SIG-M5 treated with dmso at 0.1 percent for 504 hours (cell line): ENCODE results near the gene BCL2.
A peak's percentile ranks its signal among the peaks of the same experiment; 100 is the strongest.

Source experiments
- DNase-seq: peaks from one replicate; lab custom pipeline; 2025; ENCODE audit not compliant: unreplicated experiment; lab: John Stamatoyannopoulos, UW

The BCL2 gene

DNA sequence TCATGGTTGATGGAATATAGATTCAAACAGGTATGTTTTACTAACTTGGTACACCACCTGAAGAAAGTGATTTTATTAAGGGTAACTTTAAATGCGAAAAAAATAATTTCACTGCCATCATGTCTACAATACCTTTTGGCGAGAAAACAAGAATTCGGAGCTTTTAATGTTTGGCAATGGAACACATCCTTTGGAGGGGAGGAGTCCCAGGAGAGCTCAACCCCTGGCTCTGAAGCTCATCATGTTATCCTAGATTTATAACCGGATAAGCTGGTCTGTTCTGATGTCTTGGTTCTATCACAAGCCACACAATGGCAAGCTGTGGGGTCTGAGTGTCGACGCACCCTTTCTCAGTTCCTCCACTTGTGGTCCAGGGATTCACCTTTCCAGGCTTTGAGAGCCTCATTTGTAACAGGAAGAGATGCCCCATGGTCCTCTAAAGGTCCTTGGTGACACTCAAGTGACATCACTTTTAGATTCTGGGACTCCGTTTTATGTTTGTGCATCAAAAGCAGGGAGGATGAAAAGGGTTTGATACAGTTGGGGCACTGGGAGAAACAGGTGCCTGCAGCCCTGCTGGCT, 172.7 kb downstream of the BCL2 start:
- DNase-seq: no peak

DNA sequence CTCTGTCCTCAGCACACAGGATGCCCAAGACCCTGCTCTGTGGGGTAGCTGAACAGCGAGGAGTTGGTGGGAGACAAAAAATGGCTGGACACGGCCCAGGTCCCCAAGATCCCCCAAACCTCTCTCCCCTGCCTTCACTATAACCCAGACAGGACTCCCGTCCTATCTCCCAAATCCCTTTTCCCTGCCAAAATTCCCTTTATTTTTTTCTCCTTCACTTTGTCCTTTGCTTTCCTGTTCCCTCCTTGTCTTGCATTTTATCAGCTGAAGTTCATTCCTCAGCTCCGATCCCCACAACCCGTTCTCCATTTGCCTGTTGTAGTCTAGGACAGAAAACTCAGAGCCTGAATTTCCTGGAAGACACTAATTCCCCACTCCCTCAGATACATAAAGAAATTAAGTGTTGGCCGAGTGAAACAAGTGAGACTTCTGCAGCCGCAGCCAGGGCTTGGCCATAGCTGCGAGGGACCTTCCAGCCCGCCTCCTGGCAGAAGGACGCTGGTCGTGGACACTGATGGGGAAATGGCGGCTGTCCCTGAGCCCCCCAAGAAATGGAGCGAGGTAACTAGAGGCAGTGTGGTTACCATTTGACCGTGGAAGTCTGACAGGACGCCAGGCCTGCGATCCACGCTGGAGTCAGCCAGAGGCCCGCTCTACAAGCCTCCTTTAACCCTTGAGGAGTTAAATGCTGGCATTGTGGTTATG, 173.6 kb downstream of the BCL2 start:
- no peak for DNase-seq

DNA sequence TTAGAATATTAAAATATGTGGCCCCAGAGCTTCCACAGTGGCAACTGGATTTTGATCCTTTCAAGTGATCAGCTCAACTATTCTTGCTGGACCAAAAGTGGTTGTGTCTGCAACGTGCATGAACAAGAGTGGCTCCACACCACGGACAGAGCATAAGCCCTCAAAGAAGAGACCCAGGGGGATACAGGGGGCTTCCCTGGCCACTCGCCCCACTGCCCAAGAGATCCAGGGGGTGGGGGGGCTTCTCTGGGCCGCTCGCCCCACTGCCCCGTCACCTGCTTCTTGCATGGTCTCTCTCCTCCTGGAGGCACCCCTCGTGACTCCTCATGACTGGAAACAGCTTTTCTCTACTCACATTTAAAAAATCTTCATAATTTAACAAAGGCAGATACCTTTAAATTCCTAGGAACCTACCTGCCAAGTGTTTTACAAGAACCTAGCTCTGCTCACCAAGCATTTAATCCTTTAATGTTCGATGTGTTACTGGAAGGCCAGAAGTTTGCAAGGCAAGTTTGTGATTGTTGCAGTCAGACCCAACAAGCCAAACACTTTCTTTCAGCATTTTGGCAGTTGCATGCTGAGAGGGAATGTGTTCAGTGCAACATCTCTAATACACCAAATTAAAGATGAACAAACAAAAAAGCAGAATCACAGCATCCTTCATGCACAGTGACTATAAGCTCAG, 174.3 kb downstream of the BCL2 start:
- no peak for DNase-seq

DNA sequence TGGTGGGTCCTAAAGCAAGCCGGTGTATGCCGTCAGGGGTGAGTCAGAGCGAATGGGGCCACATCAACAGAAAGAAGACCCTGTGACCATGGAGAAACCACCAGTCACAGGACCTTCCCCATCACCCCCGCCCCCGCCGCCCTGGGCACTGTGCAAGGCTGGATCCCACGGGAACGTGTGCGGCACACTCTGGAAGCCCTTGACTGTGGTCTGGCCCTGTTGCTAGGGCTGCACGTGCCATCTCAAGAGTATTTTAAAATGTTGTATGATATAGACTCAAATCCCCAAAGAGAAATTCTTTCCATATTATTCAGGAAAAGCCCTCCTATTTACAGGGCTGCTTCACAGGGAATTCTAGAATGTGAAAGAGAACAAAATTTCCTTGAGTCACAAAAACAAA, 174.8 kb downstream of the BCL2 start:
- no peak for DNase-seq

DNA sequence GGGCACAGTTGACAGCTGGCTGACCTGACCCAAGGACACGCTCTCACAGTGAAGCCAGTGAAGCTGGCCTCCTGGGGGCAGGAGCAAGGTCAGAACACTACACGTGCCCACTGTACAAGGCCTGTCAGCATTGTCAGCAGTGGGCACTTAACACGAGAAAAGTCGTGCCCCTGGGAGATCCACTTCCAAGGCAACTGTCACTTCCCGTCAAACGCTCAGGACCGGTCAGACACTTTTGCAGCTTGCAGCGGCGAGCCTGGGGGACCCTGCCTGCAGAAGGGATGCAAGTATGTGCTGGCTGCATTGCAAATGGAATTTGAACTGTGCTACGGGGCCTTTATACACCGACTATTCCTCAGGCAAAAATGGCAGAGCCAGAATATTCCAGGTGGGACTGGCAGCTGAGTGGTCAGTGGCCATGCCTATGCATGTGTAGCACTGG, 176.2 kb downstream of the BCL2 start:
- DNase-seq: no peak

DNA sequence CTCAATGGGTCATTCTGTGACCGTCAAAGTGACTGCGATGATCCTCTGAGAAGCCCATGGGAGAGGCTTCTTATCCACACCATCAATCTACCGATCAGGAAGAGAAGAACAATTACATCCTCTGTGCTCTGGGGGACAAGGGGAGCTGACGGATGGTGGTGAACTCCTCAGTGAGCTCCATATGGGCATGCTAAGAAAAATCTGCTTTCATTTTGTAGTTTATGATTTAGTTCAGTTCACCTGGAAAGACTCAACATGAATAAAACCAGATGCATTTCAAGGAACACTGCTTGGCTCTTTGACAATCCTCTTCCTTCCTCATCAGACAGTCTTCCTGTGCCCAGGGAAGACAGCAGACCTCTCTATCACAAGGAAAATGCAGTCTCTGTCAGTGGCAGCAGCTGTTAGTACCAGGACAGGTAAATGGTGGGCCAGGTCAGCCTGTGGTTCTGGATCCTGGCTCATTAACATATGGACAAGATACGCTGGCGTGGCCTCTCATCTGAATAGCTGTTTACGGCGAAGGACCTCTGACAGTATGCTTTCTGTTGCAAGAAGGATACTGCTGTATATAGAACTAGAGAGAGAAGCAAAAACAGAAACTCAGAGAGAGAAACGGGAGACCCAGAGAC, 176.9 kb downstream of the BCL2 start:
- no peak for DNase-seq

DNA sequence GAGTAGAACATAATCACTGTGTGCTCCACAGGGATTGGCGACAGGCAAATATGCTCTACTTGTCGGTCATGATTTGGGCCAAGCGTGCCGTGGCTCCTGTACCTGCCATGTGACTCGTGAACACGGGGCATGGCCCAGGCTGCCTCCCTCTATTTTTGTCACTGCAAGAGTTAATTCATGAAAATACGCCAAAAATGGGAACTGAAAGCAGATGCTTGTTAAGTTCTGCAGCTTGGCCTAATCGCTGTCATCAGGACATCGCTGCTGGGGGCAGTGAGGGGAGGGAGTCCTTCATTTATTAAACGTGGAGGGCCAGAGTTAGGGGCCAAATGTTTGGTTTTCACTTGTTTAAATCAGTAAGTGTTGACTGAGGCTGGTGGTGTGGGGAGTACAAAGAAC, 177.8 kb downstream of the BCL2 start:
- peak; percentile 79 for DNase-seq

DNA sequence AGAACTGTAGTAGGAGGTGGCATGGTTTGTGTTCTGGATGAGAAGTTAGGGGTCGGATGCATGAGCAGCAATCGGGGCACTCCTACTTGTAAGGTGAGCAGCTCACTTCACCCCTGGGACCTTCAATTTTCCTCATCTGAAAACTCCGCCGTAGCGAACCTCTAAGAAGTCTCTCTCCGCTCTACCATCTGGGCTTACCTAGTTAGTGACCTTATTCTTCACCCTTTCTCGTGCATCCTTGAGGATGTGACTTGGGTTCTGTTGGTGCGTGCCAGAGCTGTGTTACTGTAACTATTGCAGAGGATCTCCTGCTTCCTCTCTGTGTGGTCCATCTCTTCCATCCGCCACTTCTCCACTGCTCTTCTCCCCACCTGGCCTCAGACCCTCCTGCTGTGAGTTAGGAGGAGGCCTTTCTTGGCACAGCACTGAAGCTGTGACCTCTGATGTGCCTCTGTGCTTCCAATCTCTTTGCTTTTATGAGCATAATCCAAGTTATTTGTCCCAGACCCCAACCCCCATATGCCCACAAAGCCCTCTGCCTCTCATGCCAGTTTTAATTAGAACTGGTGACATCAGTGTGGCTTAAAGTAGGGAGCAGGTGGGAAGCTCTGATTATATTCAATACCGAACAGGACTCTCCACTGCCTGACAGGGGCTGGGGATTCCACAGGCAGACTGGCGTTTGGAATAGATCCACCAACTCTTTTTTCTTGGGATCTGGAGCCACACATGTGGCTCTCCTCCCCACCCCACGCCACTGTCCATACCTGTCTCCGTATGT, 178.4 kb downstream of the BCL2 start:
- DNase-seq: no peak

DNA sequence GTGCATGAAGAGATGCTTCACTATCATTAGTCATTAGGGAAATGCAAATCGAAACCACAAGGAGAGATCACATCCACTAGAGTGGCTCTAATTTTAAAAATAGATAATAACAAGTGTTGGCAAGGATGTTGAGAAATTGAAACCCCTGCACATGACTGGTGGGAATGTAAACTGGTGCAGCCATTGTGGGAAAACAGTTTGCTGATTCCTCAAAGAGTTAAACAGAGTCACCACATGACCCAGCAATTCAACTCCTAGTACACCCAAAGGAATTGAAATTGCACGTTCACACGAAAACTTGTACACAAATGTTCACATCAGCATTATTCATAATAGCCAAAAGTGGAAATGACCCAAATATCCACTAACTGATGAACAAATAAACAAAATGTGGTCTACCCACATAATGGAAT, 179.5 kb downstream of the BCL2 start:
- DNase-seq: no peak

DNA sequence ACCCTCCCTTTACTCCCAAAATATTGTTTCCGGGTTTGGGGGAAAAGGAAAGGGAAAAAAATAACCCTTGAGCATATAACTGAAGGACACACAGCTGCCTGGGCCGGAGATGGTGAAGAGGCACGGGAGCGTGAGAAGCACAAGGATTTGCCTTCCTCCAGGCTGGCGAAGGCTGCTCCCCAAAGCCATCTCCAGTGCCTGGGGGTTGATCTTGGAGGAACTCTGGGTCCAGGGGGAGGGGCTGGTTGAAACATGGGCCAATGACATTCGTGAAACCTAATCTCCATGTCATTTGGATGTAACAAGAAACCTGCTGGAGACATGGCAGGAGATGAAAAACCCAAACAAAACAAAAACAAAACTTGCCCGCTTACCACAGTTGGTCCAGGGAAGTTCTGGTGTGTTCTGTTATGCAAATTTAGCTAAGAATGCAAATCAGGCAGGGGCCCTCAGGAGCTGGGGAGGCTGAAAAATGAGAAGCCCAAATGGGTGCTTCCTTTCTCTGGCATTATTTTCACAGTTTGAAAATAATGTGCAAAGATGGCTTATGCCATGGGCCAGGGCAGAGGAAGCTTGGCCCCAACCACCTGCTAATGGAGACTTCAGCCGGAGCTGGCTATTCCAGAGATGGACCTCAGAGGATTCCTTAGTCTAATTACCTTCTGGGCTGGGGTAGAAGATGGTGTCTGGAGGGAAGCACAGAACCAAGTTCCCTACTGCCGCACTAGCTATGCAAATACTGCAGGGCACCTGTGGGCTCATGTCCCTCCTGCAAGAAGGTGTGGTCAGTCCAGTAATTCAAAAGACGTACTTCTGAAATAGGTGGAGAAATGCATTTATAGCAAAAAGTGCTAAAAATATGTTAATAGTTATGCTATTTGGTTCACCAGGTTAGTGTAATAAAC, 180.9 kb downstream of the BCL2 start:
- DNase-seq: no peak

DNA sequence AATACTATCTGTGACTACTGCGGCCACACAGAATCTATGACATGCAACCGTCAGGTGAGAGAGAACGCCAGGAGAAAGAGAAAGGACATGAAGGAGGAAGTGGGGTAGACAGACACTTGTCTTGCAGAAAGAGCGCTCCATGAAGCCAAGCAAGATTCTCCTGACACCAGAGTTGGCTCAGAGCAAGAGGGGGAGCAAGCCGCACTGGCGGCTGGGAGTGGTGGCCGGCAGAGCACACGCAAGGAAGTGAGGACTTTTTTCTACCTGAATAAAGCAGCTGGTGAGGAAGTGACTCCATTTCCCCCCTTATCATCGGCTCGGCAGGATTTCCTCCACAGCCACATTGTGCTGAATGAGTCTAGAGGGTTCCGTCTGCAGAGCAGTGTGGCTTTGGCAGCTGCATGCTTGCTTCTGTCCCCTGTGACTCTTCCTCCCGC, 181.6 kb downstream of the BCL2 start:
- no peak for DNase-seq

DNA sequence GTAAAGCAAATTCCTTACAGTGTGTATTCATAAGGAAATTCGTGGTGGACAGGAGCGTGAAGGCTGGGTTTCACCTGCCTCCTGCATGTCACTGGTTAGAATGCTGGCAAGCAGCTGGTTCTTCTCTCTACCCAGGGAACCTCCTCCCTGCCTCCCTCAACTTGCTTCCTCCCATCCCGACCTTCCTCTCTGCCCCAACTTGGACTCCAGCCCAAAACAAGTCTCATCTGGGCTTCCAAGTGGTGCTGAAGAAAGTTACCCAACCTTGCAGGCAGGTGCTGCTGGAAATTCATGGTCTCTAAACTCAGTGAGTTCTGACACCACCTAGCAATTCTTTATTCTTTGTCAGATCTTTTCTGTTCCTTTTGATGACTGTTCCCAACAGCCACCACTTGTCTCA, 184.5 kb downstream of the BCL2 start:
- no peak for DNase-seq

DNA sequence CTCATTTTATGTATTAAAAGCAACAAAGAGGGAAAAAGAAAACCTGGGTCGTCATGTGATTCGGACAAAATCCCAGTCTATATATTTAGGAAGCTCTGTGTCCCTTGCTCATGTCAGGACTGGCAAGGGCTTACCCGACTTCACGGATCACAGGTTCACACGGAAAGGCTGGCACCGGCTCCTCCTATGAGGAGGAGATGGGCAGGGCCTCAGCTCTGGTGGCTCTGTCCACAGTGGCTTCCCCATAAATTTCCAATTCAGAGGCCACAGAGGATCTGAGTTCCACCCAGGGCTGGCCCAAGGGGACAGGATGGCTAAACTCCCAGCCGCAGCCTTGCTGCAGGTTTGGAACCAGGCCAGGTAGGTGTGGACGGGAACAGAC, 186.8 kb downstream of the BCL2 start:
- no peak for DNase-seq

DNA sequence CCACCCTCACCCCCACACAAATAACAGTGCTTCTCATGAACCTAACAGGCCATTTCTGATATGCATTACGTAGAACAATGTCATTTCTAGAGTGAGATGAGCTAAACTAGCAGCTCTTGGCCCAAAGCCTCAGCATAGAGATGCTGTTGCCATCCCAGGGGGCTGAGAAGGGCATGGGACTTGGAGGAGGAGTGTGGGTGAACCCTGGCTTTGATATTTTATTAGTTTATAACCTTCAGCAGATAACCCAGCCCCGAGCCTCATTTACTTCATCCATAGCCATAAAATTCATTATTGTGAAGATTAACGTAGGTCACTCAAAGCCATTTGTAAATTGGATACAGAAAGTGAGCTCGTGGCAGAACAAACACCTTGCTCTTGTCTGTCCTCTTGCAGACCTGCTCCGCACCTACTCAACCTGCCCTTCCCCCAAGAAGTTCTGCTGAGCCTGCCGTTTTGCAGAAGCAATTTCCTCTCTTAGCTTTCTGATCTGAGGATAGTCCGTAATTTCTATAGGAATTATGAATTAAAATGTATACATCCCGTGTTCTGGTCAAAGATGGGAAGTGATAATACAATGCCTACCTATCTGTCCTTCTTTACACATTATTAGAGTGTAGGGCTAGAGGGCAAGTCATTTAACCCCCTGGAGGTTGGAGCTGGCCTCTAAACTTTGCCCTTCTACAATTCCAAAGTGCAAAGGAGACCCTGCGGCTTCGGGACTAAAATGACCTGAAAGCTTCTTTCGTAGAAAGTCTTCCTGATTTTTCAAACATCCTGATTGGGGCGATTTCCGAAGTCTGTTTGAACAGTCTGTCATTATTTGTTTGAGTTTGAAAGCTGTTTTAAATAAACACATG, 187.4 kb downstream of the BCL2 start:
- DNase-seq: no peak

DNA sequence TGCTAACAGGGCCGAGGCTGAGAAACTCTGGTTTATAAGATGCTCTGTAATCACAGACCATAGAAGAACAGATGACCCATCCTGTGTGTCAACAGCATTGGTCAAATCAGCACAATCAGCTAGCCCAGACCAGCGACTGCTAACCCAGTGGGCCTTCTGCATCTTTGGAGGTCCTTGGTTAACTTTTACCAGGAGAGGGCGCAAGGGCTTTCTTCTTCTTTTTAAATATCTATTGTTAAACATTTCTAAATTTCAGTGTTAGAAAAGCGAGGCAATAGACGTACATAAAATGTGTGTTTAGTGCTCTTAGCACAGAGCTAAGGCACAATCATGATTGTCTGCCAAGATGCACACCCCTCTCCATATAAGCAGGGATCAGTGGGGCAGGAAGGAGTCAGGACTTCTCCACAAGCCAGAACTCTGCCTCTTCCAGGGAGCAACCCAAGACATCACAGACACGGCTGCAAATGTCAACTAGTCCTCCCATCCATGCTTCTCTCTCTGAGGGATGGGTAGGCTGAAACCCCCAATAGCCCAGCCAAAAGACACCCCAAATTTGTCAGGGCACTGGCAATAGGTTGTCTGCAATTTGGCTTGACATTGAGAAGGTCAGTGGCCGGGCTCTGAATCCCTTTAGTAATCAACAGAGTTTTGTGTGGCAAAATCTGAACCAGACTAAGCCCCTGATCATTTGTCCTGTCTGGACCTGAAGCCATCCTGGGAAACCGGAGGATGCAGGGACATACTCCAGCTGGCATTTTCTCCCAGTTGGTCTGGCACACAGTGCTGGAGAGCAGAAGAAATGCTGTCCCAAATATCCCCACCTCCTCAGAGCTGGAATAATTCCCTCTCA, 188.2 kb downstream of the BCL2 start:
- no peak for DNase-seq

DNA sequence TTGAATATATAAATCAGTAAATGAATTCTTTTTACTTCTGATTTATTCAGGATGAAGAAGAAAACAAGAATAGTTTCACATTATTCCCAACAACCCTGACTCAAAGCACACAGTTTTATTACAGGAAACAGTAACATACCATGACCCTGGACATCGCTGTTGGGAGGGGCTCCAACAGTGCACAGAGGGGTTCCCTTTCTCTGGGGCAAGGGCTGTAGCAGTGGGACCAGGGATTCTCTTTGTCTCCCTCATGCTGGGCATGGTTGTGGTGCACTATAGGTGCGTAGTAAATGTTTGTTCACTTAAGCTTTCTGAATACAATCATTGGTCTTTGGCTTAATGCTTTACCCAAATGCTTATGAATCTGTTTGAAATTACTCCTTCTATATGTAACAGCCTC, 189.4 kb downstream of the BCL2 start:
- no peak for DNase-seq

DNA sequence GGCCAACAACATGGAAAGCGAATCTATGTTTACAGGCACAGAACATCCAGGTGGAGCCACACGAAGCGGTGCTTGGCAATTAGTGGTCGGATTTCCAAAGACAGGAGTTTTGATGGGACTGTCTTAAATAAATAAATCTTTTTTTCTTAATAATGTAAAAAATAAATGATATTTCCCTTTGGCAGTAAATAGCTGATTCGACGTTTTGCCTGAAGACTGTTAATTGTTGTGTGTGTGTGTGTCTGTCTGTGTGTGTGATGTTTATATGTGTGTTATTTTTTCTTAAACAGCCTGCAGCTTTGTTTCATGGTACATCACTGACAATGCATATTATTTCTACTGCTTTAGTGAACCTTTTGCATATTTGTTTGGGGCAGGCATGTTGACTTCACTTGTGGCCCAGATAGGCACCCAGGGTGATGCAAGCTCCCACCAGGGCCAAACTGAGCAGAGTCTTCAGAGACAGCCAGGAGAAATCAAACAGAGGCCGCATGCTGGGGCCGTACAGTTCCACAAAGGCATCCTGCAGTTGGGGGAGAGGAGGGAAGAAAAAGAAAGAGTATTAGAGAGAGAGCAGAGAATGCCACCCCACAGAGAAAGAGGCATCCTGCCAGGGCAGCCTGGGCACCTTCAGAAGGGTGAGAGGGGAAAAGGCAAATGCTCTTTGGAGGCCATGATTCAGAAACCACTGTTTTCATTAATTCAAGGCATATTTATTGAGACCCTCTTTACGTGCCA, 191.2 kb downstream of the BCL2 start:
- DNase-seq: no peak
